Esophagus muscularis mucosa (tissue), 4 donors: ENCODE data around the gene PCBD1. TPM values are rescaled to one million over a fixed set of nuclear protein-coding genes. Genes with fewer than 3 reads are reported as not detected.

Experiments used
- DNase-seq: peaks from one replicate; pipeline ENCODE4 v3.0.0-alpha.2; 2017; ENCODE audit errors: extremely low spot score
- H3K27ac ChIP-seq, 4 donors: fragments of 200-600 bp; sonication (generic); replicated peaks in 1 of 4; 1 replicate in 3 of 4; 2 replicates in 1 of 4; pipeline ENCODE4 v1.5.1; 2016 to 2019; ENCODE audit warnings: mild to moderate bottlenecking in 1 of 4
- H3K27me3 ChIP-seq, 4 donors: fragments of 200-600 bp; sonication (generic); one replicate each; pipeline versions ENCODE4 v1.5.1 to v1.6.0; 2016 to 2019
- H3K36me3 ChIP-seq, 4 donors: fragments of 200-600 bp; sonication (generic); one replicate each; pipeline ENCODE4 v1.5.1; 2016 to 2019
- H3K4me1 ChIP-seq, 4 donors: fragments of 200-600 bp; sonication (generic); one replicate each; pipeline ENCODE4 v1.5.1; 2016 to 2019
- H3K4me3 ChIP-seq, 4 donors: fragments of 200-600 bp; sonication (generic); 1 replicate in 2 of 4; 2 replicates in 2 of 4; pipeline ENCODE4 v1.5.1; 2016 to 2019; ENCODE audit warnings: mild to moderate bottlenecking in 4 of 4, moderate library complexity in 1 of 4
- H3K9me3 ChIP-seq, 4 donors: fragments of 200-600 bp; sonication (generic); 1 replicate in 3 of 4; 2 replicates in 1 of 4; pipeline ENCODE4 v1.5.1; 2016 to 2019
- CTCF ChIP-seq, 3 experiments: fragments of 200-600 bp in 2 of 3; fragments of 450-650 bp in 1 of 3; sonication (generic) in 2 of 3; IDR thresholded peaks; one replicate each; pipeline ENCODE4 v1.5.1; 2017 to 2019; ENCODE audit warnings: antibody characterized with exemption in 3 of 3, mild to moderate bottlenecking in 2 of 3, moderate library complexity in 1 of 3
- EP300 ChIP-seq: sonication (generic); formaldehyde crosslinking; IDR thresholded peaks from one replicate; pipeline ENCODE4 v1.6.1; 2017; ENCODE audit warnings: antibody characterized with exemption
- POLR2A ChIP-seq: fragments of 450-650 bp; IDR thresholded peaks from one replicate; pipeline ENCODE4 v1.6.1; 2017; ENCODE audit warnings: antibody characterized with exemption, moderate library complexity, mild to moderate bottlenecking, low read depth
- POLR2AphosphoS5 ChIP-seq, 2 donors: sonication (generic); formaldehyde crosslinking; IDR thresholded peaks; one replicate each; pipeline ENCODE4 v1.6.1; 2017; ENCODE audit warnings: antibody characterized with exemption in 2 of 2
- WGBS: methylation state at CpG from one replicate; pipeline ENCODE4 v1.1.5; 2018; 5-methylcytosine and 5-hydroxymethylcytosine counted together
- intact Hi-C: fragments of 100-400 bp; cut with DNase I; formaldehyde crosslinking; loops from one replicate; pipeline ENCODE4 v1.15.1; 2023
- total RNA-seq, 4 donors: library from RNA; depleted of rRNA; stranded (reverse); fragments of >200 nt; gene quantifications; one replicate each; pipeline versions ENCODE4 v1.1.0 to v1.2.1, GENCODE V29; 2016

Gene PCBD1
- total RNA-seq, 4 donors from 2014 or later, result 56.1 to 112 (median 80.8) TPM

DNA sequence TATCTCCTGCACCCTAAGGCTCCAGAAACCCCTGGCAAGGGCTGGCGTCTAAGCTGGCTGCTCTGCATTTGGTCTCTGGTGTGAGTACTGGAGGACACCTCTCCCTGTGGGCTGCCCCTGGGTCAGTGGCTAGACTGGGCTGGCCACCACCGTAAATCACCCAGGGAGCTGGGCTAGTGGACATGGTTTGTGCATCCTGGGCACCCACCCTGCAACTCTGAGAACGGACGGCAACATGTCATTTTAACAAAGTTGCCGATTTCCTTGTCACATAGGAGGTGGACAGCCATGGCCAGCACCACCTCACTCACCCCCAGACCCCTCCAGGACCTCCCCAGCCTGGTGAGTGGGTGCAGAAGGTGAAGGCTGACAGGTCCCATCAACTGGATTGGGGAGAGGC is 26.8 kb upstream of the PCBD1 start:
- Histone ChIP-seq H3K36me3 (no peaks in the 10 kb centered on the region), H3K4me3 (no peak overlapping the region), H3K4me1 (peaks cover 0 to 15% (median 12%) of the 10 kb centered on the region in 4 donors), H3K27ac (no peak overlapping the region), H3K9me3 (no peaks in the 10 kb centered on the region), H3K27me3 (peaks cover 0 to 30% (median 0%) of the 10 kb centered on the region in 4 donors)
- TF ChIP-seq EP300 (no peak), POLR2AphosphoS5 (IDR thresholded peaks at IDR 0.05) (no peak), POLR2A (no peak), CTCF (IDR thresholded peaks at IDR 0.05) (no peak)
- WGBS, result 90% methylated on average over 5 of the region's 5 CpGs
- DNase-seq, result no peak
- intact Hi-C loops, result no loop called here

- intact Hi-C loops, result no loop called here
- no peaks in the 10 kb centered on the region for H3K36me3 ChIP-seq
- H3K4me3 ChIP-seq, result no peak overlapping the region
- no peak overlapping the region for H3K27ac ChIP-seq
- DNase-seq, result no peak
- no peaks in the 10 kb centered on the region for H3K9me3 ChIP-seq
- TF ChIP-seq POLR2AphosphoS5 (IDR thresholded peaks at IDR 0.05), result no peak
- TF ChIP-seq CTCF (IDR thresholded peaks at IDR 0.05), result no peak
- TF ChIP-seq EP300, result no peak
- TF ChIP-seq POLR2A, result no peak
- WGBS, result 80% methylated on average over 10 of the region's 10 CpGs
- peaks cover 0 to 15% (median 12%) of the 10 kb centered on the region in 4 donors for H3K4me1 ChIP-seq
- H3K27me3 ChIP-seq, result peaks cover 0 to 22% (median 0%) of the 10 kb centered on the region in 4 donors
Observed at GRCh38 chr10:70914316-70914864, 26.0 kb upstream of the PCBD1 start.

DNA sequence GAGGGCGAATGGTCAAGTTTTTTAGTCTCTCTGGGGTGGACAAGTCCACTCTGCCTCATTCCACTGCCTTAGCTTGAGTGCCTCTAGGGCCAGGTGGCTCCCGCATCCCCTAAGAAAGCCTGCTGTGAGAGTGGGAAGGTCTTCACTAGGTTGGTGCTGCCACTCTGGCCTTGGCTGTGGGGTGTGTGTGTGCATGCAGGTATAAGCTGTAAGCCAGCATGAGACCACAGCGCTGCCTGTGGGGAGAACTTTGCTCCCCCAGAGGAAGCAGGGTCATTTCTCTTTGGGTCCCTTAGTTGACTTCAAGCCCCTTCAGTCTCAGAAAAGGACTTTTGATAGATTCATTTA is 25.5 kb upstream of the PCBD1 start:
- intact Hi-C loops, result no loop called here
- Histone ChIP-seq H3K4me3 (no peak overlapping the region), H3K4me1 (peaks cover 0 to 15% (median 12%) of the 10 kb centered on the region in 4 donors), H3K9me3 (no peaks in the 10 kb centered on the region), H3K27me3 (peaks cover 0 to 17% (median 0%) of the 10 kb centered on the region in 4 donors), H3K36me3 (no peaks in the 10 kb centered on the region), H3K27ac (no peak overlapping the region)
- TF ChIP-seq EP300, result no peak
- no peak for TF ChIP-seq CTCF (IDR thresholded peaks at IDR 0.05)
- TF ChIP-seq POLR2A, result no peak
- no peak for TF ChIP-seq POLR2AphosphoS5 (IDR thresholded peaks at IDR 0.05)
- DNase-seq, result no peak
- 96% methylated on average over 3 of the region's 3 CpGs for WGBS

DNA sequence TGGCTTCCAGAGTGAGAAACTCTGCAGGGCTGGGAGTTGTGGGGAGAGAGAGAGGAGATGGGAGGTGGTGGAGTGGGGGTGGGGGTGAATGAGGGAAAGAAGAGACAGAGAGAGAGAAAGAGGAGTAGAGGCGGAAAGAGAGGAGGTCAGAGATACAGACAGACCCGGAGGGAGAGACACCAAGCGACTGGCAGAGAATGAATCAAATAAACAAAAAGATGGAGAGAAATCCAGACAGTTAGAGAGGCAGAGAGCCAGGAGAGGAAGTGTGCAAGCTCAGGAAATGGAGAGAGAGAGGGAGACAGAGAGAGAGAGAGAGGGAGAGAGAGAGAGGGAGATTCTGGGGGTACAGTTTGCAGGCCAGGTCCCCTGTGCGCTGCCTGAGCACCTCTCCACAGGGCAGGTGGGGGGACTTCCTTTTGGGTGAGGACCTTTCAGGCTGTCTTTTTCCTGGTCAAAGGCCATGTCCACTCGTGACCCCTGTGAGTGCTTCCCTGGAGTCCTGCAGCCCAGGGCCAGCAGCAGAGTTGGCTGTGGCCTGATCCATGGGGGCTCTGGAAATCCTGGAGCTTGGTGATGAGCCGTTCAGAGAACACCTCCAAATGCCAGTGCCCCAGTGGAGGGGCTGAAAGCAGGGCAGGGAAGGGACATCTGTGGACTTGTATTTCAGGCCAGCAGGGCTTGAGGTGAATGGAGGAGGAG is 25.0 kb upstream of the PCBD1 start:
- intact Hi-C loops, result no loop called here
- no peak for TF ChIP-seq CTCF (IDR thresholded peaks at IDR 0.05)
- Histone ChIP-seq H3K4me3 (no peak overlapping the region), H3K4me1 (peaks cover 0 to 16% (median 14%) of the 10 kb centered on the region in 4 donors), H3K27ac (no peak overlapping the region), H3K36me3 (no peaks in the 10 kb centered on the region), H3K9me3 (no peaks in the 10 kb centered on the region), H3K27me3 (peaks cover 0 to 16% (median 0%) of the 10 kb centered on the region in 4 donors)
- DNase-seq, result no peak
- WGBS, result 45% methylated on average over 6 of the region's 6 CpGs

- no peak for TF ChIP-seq CTCF (IDR thresholded peaks at IDR 0.05)
- no peak for TF ChIP-seq POLR2AphosphoS5 (IDR thresholded peaks at IDR 0.05)
- no peak for TF ChIP-seq EP300
- TF ChIP-seq POLR2A, result no peak
- DNase-seq, result no peak
- intact Hi-C loops, result no loop called here
Observed at GRCh38 chr10:70912556-70912955, 24.2 kb upstream of the PCBD1 start.

More at GRCh38 chr10:70912556-70912955, 24.2 kb upstream of the PCBD1 start:
- WGBS, result 85% methylated on average over 5 of the region's 5 CpGs
- Histone ChIP-seq H3K9me3 (no peaks in the 10 kb centered on the region), H3K4me1 (peaks cover 6 to 24% (median 22%) of the 10 kb centered on the region in 4 donors), H3K36me3 (no peaks in the 10 kb centered on the region), H3K27me3 (peaks cover 0 to 8% (median 0%) of the 10 kb centered on the region in 4 donors), H3K4me3 (no peak overlapping the region), H3K27ac (no peak overlapping the region)
